Measurements from ENCODE around the gene SLC26A1.
A peak's percentile ranks its signal among the peaks of the same experiment; 100 is the strongest.
"Not testable (repeated sequence)": the region's sequence is repeated elsewhere in the genome, so short reads cannot be mapped to it uniquely, and the experiment has no call there.

SLC26A1 gene

GRCh38 chr4:982291-982690 is 10.9 kb downstream of the SLC26A1 start:
- Histone ChIP-seq H3K18ac (ENCODE audit: low read depth in 1 of 2, low read length in 2 of 2) (no peak overlapping the region), H3K27ac (ENCODE audit: low read length, poor library complexity, severe bottlenecking) (no peak overlapping the region), H3K14ac (ENCODE audit: low read length in 2 of 2) (no peak overlapping the region), H3K36me3 (ENCODE audit: control insufficient read depth in 1 of 2, insufficient read depth in 2 of 2, low read depth in 1 of 2, low read length in 2 of 2) (peaks cover 0 to 4% of the 10 kb centered on the region in 2 experiments), H2AK5ac (ENCODE audit: low read length, severe bottlenecking) (no peak overlapping the region), H2BK120ac (ENCODE audit: low read depth, low read length) (no peak overlapping the region), H3K4me2 (ENCODE audit: low read length, poor library complexity, severe bottlenecking) (no peak overlapping the region), H2AFZ (ENCODE audit: low read depth, low read length) (no peak overlapping the region), H2BK15ac (ENCODE audit: low read depth, poor library complexity, severe bottlenecking) (no peak overlapping the region), H3K9ac (ENCODE audit: low read length) (no peak overlapping the region), H3K27me3 (ENCODE audit: control insufficient read depth in 1 of 2, insufficient read depth in 1 of 2, low read length in 2 of 2) (no peaks in the 10 kb centered on the region), H3K9me3 (ENCODE audit: control insufficient read depth, low read length) (no peaks in the 10 kb centered on the region), H2BK12ac (ENCODE audit: low read length in 2 of 2) (peak overlapping the region in 1 of 2 experiments; percentile 67), H2BK5ac (ENCODE audit: low read depth, low read length, poor library complexity, severe bottlenecking) (no peak overlapping the region), H3K4me3 (ENCODE audit: insufficient read depth in 1 of 2, low read depth in 1 of 2, low read length in 2 of 2) (no peak overlapping the region), H3K79me1 (replicated peaks; ENCODE audit: low read length, poor library complexity, severe bottlenecking) (peaks cover 9% of the 10 kb centered on the region), H4K91ac (ENCODE audit: low read length) (peak overlapping the region; percentile 48), H3K23ac (ENCODE audit: low read length in 2 of 2) (no peak overlapping the region), H3K4me1 (ENCODE audit: control insufficient read depth, insufficient read depth, low read depth, low read length) (peaks cover 16% of the 10 kb centered on the region), H3K4ac (ENCODE audit: low read depth in 1 of 2, low read length in 2 of 2) (no peak overlapping the region), H4K8ac (ENCODE audit: low read length) (no peak overlapping the region)
- 93% methylated on average over 17 of the region's 17 CpGs for WGBS
- DNase-seq = no peak

DNA sequence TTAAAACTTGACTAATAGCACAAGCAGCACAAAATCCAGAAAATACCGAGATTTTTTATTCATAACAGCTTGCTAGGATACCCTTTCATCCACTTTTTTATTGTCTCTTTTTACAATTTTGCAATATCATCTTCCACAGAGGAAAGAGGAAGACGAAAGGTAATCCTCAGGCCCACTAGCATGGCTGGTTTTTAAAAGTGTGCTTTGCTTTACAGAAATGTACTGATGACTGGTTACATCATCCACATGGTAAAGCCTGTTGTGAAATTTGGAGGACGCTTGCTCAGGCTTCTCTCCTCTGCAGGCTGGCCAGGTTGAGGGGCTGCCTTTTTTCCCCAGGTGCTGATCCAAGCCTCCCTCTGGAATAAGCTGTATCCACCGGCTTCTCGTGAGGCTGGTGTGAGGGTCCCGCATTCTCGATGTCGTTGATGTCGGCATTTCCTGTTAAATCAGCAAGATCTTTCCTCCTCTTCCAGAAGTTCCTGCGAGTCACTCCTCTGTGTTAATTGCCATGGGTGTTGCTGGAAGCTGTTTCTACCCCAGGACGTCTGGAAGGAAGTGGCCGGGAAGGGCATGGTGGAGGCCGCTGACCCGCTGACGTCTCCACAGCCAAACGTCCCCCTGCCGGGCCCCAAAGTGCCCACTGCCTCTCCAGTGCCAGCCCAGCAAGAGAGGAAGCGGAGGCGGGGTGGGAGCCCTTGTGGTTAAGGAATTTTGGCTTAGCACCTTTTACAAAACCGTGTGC is 14.1 kb downstream of the SLC26A1 start:
- no peak overlapping the region for H3K27ac ChIP-seq (ENCODE audit: low read length, poor library complexity, severe bottlenecking)
- H2BK15ac ChIP-seq (ENCODE audit: low read depth, poor library complexity, severe bottlenecking) = no peak overlapping the region
- H2AK5ac ChIP-seq (ENCODE audit: low read length, severe bottlenecking) = no peak overlapping the region
- H2BK12ac ChIP-seq (ENCODE audit: low read length in 2 of 2) = peak overlapping the region; percentile 72 to 84
- peak overlapping the region; percentile 48 for H2AFZ ChIP-seq (ENCODE audit: low read depth, low read length)
- WGBS = 21% methylated on average over 20 of the region's 20 CpGs
- peaks cover 0 to 4% of the 10 kb centered on the region in 2 experiments for H3K36me3 ChIP-seq (ENCODE audit: control insufficient read depth in 1 of 2, insufficient read depth in 2 of 2, low read depth in 1 of 2, low read length in 2 of 2)
- peak overlapping the region; percentile 76 to 88 for H3K18ac ChIP-seq (ENCODE audit: low read depth in 1 of 2, low read length in 2 of 2)
- peak; percentile 74 for DNase-seq
- peaks cover 4% of the 10 kb centered on the region for H3K79me1 ChIP-seq (replicated peaks; ENCODE audit: low read length, poor library complexity, severe bottlenecking)
- peak overlapping the region; percentile 70 for H4K8ac ChIP-seq (ENCODE audit: low read length)
- no peak overlapping the region for H2BK120ac ChIP-seq (ENCODE audit: low read depth, low read length)
- H3K14ac ChIP-seq (ENCODE audit: low read length in 2 of 2) = peak overlapping the region in 1 of 2 experiments; percentile 53
- no peak overlapping the region for H3K4me3 ChIP-seq (ENCODE audit: insufficient read depth in 1 of 2, low read depth in 1 of 2, low read length in 2 of 2)
- H3K4me1 ChIP-seq (ENCODE audit: control insufficient read depth, insufficient read depth, low read depth, low read length) = peaks cover 9% of the 10 kb centered on the region
- H4K91ac ChIP-seq (ENCODE audit: low read length) = peak overlapping the region; percentile 91
- H3K27me3 ChIP-seq (ENCODE audit: control insufficient read depth in 1 of 2, insufficient read depth in 1 of 2, low read length in 2 of 2) = no peaks in the 10 kb centered on the region
- no peak overlapping the region for H2BK5ac ChIP-seq (ENCODE audit: low read depth, low read length, poor library complexity, severe bottlenecking)
- H3K9ac ChIP-seq (ENCODE audit: low read length) = peak overlapping the region; percentile 10
- H3K9me3 ChIP-seq (ENCODE audit: control insufficient read depth, low read length) = no peaks in the 10 kb centered on the region
- H3K4ac ChIP-seq (ENCODE audit: low read depth in 1 of 2, low read length in 2 of 2) = peak overlapping the region; percentile 66 to 85
- no peak overlapping the region for H3K23ac ChIP-seq (ENCODE audit: low read length in 2 of 2)
- H3K4me2 ChIP-seq (ENCODE audit: low read length, poor library complexity, severe bottlenecking) = peak overlapping the region; percentile 33

DNA sequence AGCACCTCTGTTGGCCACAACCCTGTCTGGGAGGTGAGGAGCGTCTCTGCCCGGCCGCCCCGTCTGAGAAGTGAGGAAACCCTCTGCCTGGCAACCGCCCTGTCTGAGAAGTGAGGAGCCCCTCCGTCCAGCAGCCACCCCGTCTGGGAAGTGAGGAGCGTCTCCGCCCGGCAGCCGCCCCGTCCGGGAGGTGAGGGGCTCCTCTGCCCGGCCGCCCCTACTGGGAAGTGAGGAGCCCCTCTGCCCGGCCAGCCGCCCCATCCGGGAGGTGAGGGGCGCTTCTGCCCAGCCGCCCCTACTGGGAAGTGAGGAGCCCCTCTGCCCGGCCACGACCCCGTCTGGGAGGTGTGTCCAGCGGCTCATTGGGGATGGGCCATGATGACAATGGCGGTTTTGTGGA is 17.2 kb downstream of the SLC26A1 start:
- not testable (repeated sequence) for H3K23ac ChIP-seq (ENCODE audit: low read length in 2 of 2); H2AFZ ChIP-seq (ENCODE audit: low read depth, low read length); H3K4ac ChIP-seq (ENCODE audit: low read depth in 1 of 2, low read length in 2 of 2); H3K27me3 ChIP-seq (ENCODE audit: control insufficient read depth in 1 of 2, insufficient read depth in 1 of 2, low read length in 2 of 2); H4K8ac ChIP-seq (ENCODE audit: low read length); H3K18ac ChIP-seq (ENCODE audit: low read depth in 1 of 2, low read length in 2 of 2); DNase-seq; H2BK120ac ChIP-seq (ENCODE audit: low read depth, low read length); H3K14ac ChIP-seq (ENCODE audit: low read length in 2 of 2); H2BK12ac ChIP-seq (ENCODE audit: low read length in 2 of 2); H2BK5ac ChIP-seq (ENCODE audit: low read depth, low read length, poor library complexity, severe bottlenecking); H3K27ac ChIP-seq (ENCODE audit: low read length, poor library complexity, severe bottlenecking); H3K9me3 ChIP-seq (ENCODE audit: control insufficient read depth, low read length); H3K4me2 ChIP-seq (ENCODE audit: low read length, poor library complexity, severe bottlenecking); H3K9ac ChIP-seq (ENCODE audit: low read length); H3K4me3 ChIP-seq (ENCODE audit: insufficient read depth in 1 of 2, low read depth in 1 of 2, low read length in 2 of 2); H2BK15ac ChIP-seq (ENCODE audit: low read depth, poor library complexity, severe bottlenecking); H2AK5ac ChIP-seq (ENCODE audit: low read length, severe bottlenecking); H4K91ac ChIP-seq (ENCODE audit: low read length); H3K36me3 ChIP-seq (ENCODE audit: control insufficient read depth in 1 of 2, insufficient read depth in 2 of 2, low read depth in 1 of 2, low read length in 2 of 2)
- 100% methylated on average over 5 of the region's 25 CpGs for WGBS
- Histone ChIP-seq H3K79me1 (replicated peaks; ENCODE audit: low read length, poor library complexity, severe bottlenecking) (peaks cover 18% of the 10 kb centered on the region), H3K4me1 (ENCODE audit: control insufficient read depth, insufficient read depth, low read depth, low read length) (peaks cover 29% of the 10 kb centered on the region)

DNA sequence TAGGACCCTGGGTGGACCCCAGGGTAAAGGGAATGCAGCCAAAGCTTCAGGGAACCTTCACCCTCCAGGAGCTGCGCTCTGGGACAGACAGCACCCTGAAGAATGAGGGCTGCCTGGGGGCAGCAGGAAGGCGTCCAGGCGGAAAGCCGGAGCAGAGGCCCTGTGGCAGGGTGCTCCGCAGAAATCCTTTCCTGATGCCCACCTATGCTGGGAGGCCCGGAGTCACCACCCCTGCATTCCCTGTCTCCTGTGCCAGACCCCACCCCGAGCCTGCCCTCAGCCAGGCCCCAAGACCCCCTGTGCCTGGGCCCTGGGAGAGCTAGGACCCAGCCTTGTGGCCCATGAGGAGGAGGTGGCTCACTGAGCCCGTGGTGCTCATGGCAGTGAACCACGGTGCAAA is 18.5 kb downstream of the SLC26A1 start:
- Histone ChIP-seq H3K4me1 (ENCODE audit: control insufficient read depth, insufficient read depth, low read depth, low read length) (peaks cover 29% of the 10 kb centered on the region), H2AFZ (ENCODE audit: low read depth, low read length) (no peak overlapping the region), H2BK12ac (ENCODE audit: low read length in 2 of 2) (no peak overlapping the region), H3K9me3 (ENCODE audit: control insufficient read depth, low read length) (no peaks in the 10 kb centered on the region), H4K91ac (ENCODE audit: low read length) (no peak overlapping the region), H3K9ac (ENCODE audit: low read length) (no peak overlapping the region), H3K14ac (ENCODE audit: low read length in 2 of 2) (no peak overlapping the region), H3K4me2 (ENCODE audit: low read length, poor library complexity, severe bottlenecking) (no peak overlapping the region), H3K27ac (ENCODE audit: low read length, poor library complexity, severe bottlenecking) (no peak overlapping the region), H2AK5ac (ENCODE audit: low read length, severe bottlenecking) (no peak overlapping the region), H3K36me3 (ENCODE audit: control insufficient read depth in 1 of 2, insufficient read depth in 2 of 2, low read depth in 1 of 2, low read length in 2 of 2) (peaks cover 6 to 12% of the 10 kb centered on the region in 2 experiments), H3K27me3 (ENCODE audit: control insufficient read depth in 1 of 2, insufficient read depth in 1 of 2, low read length in 2 of 2) (no peaks in the 10 kb centered on the region), H2BK15ac (ENCODE audit: low read depth, poor library complexity, severe bottlenecking) (no peak overlapping the region), H4K8ac (ENCODE audit: low read length) (no peak overlapping the region), H3K4ac (ENCODE audit: low read depth in 1 of 2, low read length in 2 of 2) (no peak overlapping the region), H3K23ac (ENCODE audit: low read length in 2 of 2) (no peak overlapping the region), H3K18ac (ENCODE audit: low read depth in 1 of 2, low read length in 2 of 2) (no peak overlapping the region), H2BK120ac (ENCODE audit: low read depth, low read length) (no peak overlapping the region), H2BK5ac (ENCODE audit: low read depth, low read length, poor library complexity, severe bottlenecking) (no peak overlapping the region), H3K4me3 (ENCODE audit: insufficient read depth in 1 of 2, low read depth in 1 of 2, low read length in 2 of 2) (no peak overlapping the region), H3K79me1 (replicated peaks; ENCODE audit: low read length, poor library complexity, severe bottlenecking) (peaks cover 28% of the 10 kb centered on the region)
- DNase-seq = no peak
- over 99% methylated on average over 9 of the region's 9 CpGs for WGBS

Data from mesenchymal stem cell (in vitro differentiated cells and primary cell).